T-helper 22 cell (primary cell): ENCODE results near the gene NPIPA7.
"Not testable (repeated sequence)": the region's sequence is repeated elsewhere in the genome, so short reads cannot be mapped to it uniquely, and the experiment has no call there.

Experiments
- DNase-seq: peaks from one replicate; pipeline ENCODE4 v3.0.0-alpha.2; 2020; ENCODE audit warnings: low read depth

NPIPA7 gene

GRCh38 chr16:16417914-16418544, 39.1 kb downstream of the NPIPA7 start:
- not testable (repeated sequence) for DNase-seq

GRCh38 chr16:16420515-16420914, 41.6 kb downstream of the NPIPA7 start:
- DNase-seq, result not testable (repeated sequence)

- not testable (repeated sequence) for DNase-seq
Observed at GRCh38 chr16:16425146-16425545, 46.2 kb downstream of the NPIPA7 start.

- DNase-seq, result not testable (repeated sequence)
Observed at GRCh38 chr16:16431135-16431534, 52.2 kb downstream of the NPIPA7 start.

- DNase-seq, result not testable (repeated sequence)
Observed at GRCh38 chr16:16434711-16435110, 55.8 kb downstream of the NPIPA7 start.

- DNase-seq, result not testable (repeated sequence)
Observed at GRCh38 chr16:16441401-16441800, 62.5 kb downstream of the NPIPA7 start.
